Measurements from ENCODE around the gene OTOF. TPM values are rescaled to one million over a fixed set of nuclear protein-coding genes. Genes with fewer than 3 reads are reported as not detected.

The OTOF gene
- 2.5 and 45.7 TPM in 2 replicates for total RNA-seq

GRCh38 chr2:26477911-26478253, at the start of gene OTOF:
Gene OTOF, minus strand, starts transcription at chr2:26478124.

Other genes starting within 250 kb of the OTOF start
- 187 and 197 TPM in 2 replicates for gene HADHA, start 233.5 kb downstream of the OTOF start, total RNA-seq
- gene HADHB, start 233.2 kb downstream of the OTOF start, total RNA-seq = 135 and 163 TPM in 2 replicates
- gene SELENOI, start 132.0 kb downstream of the OTOF start, total RNA-seq = 9.1 and 10.9 TPM in 2 replicates
- gene ADGRF3, start 131.3 kb downstream of the OTOF start, total RNA-seq = under 0.01 and 0.09 TPM in 2 replicates
- gene DRC1, start 76.2 kb downstream of the OTOF start, total RNA-seq = not detected in 2 replicates
- not detected in 2 replicates for gene CIB4, start 163.2 kb upstream of the OTOF start, total RNA-seq
- gene KCNK3, start 214.6 kb upstream of the OTOF start, total RNA-seq = under 0.01 TPM in 2 replicates